GM23338 (cell line): ENCODE measurements around the gene PDE10A. TPM values are rescaled to one million over a fixed set of nuclear protein-coding genes. Genes with fewer than 3 reads are reported as not detected.

Source experiments
- ATAC-seq: fragments of 200-7000 bp; cut with Tn5 transposase; 3 replicates; pipeline ENCODE4 v1.9.1; 2020
- DNase-seq: peaks from one replicate; pipeline ENCODE4 v3.0.0-alpha.2; 2015; ENCODE audit warnings: low spot score
- H2AFZ ChIP-seq: fragments of 200-600 bp; sonication (generic); 2 replicates; pipeline ENCODE4 v1.8.0; 2016; ENCODE audit warnings: antibody characterized with exemption, mild to moderate bottlenecking, moderate library complexity
- H3F3A ChIP-seq: fragments of 200-600 bp; sonication (generic); replicated peaks from 2 replicates; pipeline ENCODE4 v1.8.0; 2017; ENCODE audit warnings: antibody characterized with exemption, mixed run types, low read depth
- H3K27ac ChIP-seq: fragments of 200-600 bp; sonication (generic); 2 replicates; pipeline ENCODE4 v1.6.1; 2016; ENCODE audit warnings: low read depth
- H3K27me3 ChIP-seq: fragments of 200-600 bp; sonication (generic); 2 replicates; pipeline ENCODE4 v1.8.0; 2016; ENCODE audit warnings: mild to moderate bottlenecking, mixed run types, moderate library complexity; ENCODE audit not compliant: insufficient read depth
- H3K36me3 ChIP-seq: fragments of 200-600 bp; sonication (generic); 2 replicates; pipeline ENCODE4 v1.8.0; 2016; ENCODE audit warnings: mild to moderate bottlenecking; ENCODE audit not compliant: insufficient read depth
- H3K4me1 ChIP-seq: fragments of 200-600 bp; sonication (generic); 2 replicates; pipeline ENCODE4 v1.8.0; 2016; ENCODE audit warnings: mild to moderate bottlenecking, moderate library complexity; ENCODE audit not compliant: insufficient read depth
- H3K4me2 ChIP-seq: fragments of 200-600 bp; sonication (generic); 2 replicates; pipeline ENCODE4 v1.7.1; 2017; ENCODE audit warnings: mixed run types
- H3K4me3 ChIP-seq: fragments of 200-600 bp; sonication (generic); 2 replicates; pipeline ENCODE4 v1.6.1; 2016; ENCODE audit warnings: mixed run types
- H3K79me2 ChIP-seq: fragments of 200-600 bp; sonication (generic); replicated peaks from 2 replicates; pipeline ENCODE4 v1.8.0; 2017; ENCODE audit warnings: mild to moderate bottlenecking; ENCODE audit not compliant: insufficient read depth
- H3K9me2 ChIP-seq: fragments of 200-600 bp; sonication (generic); 2 replicates; pipeline ENCODE4 v1.8.0; 2017; ENCODE audit not compliant: insufficient read depth
- H4K20me1 ChIP-seq: fragments of 200-600 bp; sonication (generic); replicated peaks from 2 replicates; pipeline ENCODE4 v1.8.0; 2017; ENCODE audit warnings: mild to moderate bottlenecking; ENCODE audit not compliant: insufficient read depth
- H3K27ac Mint-ChIP-seq: 2 replicates; pipeline ENCODE4 v1.8.0; 2020; ENCODE audit warnings: inconsistent platforms, mild to moderate bottlenecking, moderate library complexity, mixed read lengths
- H3K27me3 Mint-ChIP-seq: 3 replicates; pipeline ENCODE4 v1.8.0; 2022; ENCODE audit warnings: low read depth, mild to moderate bottlenecking, moderate library complexity, mixed read lengths, inconsistent platforms; ENCODE audit not compliant: insufficient read depth, poor library complexity
- H3K36me3 Mint-ChIP-seq: 3 replicates; pipeline ENCODE4 v1.8.0; 2021; ENCODE audit warnings: low read depth, mild to moderate bottlenecking, inconsistent platforms, moderate library complexity, mixed read lengths
- H3K4me1 Mint-ChIP-seq: 3 replicates; pipeline ENCODE4 v1.8.0; 2020; ENCODE audit warnings: mild to moderate bottlenecking, inconsistent platforms, mixed read lengths
- H3K4me3 Mint-ChIP-seq: 3 replicates; pipeline ENCODE4 v1.8.0; 2021; ENCODE audit warnings: moderate library complexity, mild to moderate bottlenecking, inconsistent platforms, mixed read lengths
- H3K9me3 Mint-ChIP-seq: 3 replicates; pipeline ENCODE4 v1.8.0; 2020; ENCODE audit warnings: moderate library complexity, mild to moderate bottlenecking, inconsistent platforms, mixed read lengths
- CREB1 ChIP-seq: fragments of 250-450 bp; sonication (Bioruptor Pico); IDR thresholded peaks from 2 replicates; pipeline ENCODE4 v1.5.0; 2020; ENCODE audit warnings: low read depth, mild to moderate bottlenecking, moderate library complexity
- EZH2 ChIP-seq: fragments of 200-600 bp; sonication (generic); IDR thresholded peaks from one replicate; pipeline ENCODE4 v1.8.0; 2017; ENCODE audit warnings: antibody characterized with exemption, mild to moderate bottlenecking, low read depth; ENCODE audit not compliant: unreplicated experiment
- EZH2phosphoT487 ChIP-seq: fragments of 200-600 bp; sonication (generic); IDR thresholded peaks from one replicate; pipeline ENCODE4 v1.8.1; 2018; ENCODE audit warnings: antibody characterized with exemption; ENCODE audit not compliant: unreplicated experiment
- JUNB ChIP-seq: IDR thresholded peaks from one replicate; pipeline ENCODE4 v1.6.1; 2016; ENCODE audit warnings: antibody characterized with exemption; ENCODE audit not compliant: unreplicated experiment
- NANOG ChIP-seq: IDR thresholded peaks from 2 replicates; pipeline ENCODE4 v1.6.1; 2016; ENCODE audit warnings: antibody characterized with exemption, borderline replicate concordance
- POLR2AphosphoS5 ChIP-seq: IDR thresholded peaks from 2 replicates; pipeline ENCODE4 v1.6.1; 2016; ENCODE audit warnings: antibody characterized with exemption, low read depth
- STAT1 ChIP-seq: IDR thresholded peaks from one replicate; pipeline ENCODE4 v1.6.1; 2016; ENCODE audit warnings: antibody characterized with exemption; ENCODE audit not compliant: unreplicated experiment
- ZNF114 ChIP-seq: fragments of 250-450 bp; sonication (Bioruptor Pico); IDR thresholded peaks from 2 replicates; pipeline ENCODE4 v1.5.0; 2020; ENCODE audit warnings: mild to moderate bottlenecking, moderate library complexity
- polyA plus RNA-seq: library from polyadenylated mRNA; unstranded; fragments of >200 nt; fragmentation: Nextera tagmentation; extraction: Ambion mirVana; gene quantifications from 2 replicates; pipeline ENCODE4 v1.2.1, GENCODE V29; 2016
- total RNA-seq: library from RNA; depleted of rRNA; stranded (reverse); fragments of >200 nt; shearing (Covaris generic); gene quantifications from 2 replicates; pipeline ENCODE4 v1.2.3, GENCODE V29; 2014
- TF ChIP-seq, protein P1 (sequence below): IDR thresholded peaks from 2 replicates; pipeline ENCODE4 v1.6.1; 2016; ENCODE audit warnings: antibody characterized with exemption
- TF ChIP-seq, protein P2 (sequence below), 2 experiments: fragments of 200-600 bp in 1 of 2; sonication (generic) in 1 of 2; conservative IDR thresholded peaks; 2 replicates each; pipeline versions ENCODE4 v1.5.1 to v1.6.1; 2016 to 2017; ENCODE audit warnings: antibody characterized with exemption in 2 of 2, low read depth in 2 of 2, mild to moderate bottlenecking in 2 of 2, moderate library complexity in 1 of 2
- TF ChIP-seq, protein P3 (sequence below): IDR thresholded peaks from one replicate; pipeline ENCODE4 v1.6.1; 2018; ENCODE audit warnings: antibody characterized with exemption; ENCODE audit not compliant: unreplicated experiment

PDE10A gene
- total and polyA plus RNA-seq, 2 experiments from 2014 or later = 0.50 to 3.9 TPM

DNA sequence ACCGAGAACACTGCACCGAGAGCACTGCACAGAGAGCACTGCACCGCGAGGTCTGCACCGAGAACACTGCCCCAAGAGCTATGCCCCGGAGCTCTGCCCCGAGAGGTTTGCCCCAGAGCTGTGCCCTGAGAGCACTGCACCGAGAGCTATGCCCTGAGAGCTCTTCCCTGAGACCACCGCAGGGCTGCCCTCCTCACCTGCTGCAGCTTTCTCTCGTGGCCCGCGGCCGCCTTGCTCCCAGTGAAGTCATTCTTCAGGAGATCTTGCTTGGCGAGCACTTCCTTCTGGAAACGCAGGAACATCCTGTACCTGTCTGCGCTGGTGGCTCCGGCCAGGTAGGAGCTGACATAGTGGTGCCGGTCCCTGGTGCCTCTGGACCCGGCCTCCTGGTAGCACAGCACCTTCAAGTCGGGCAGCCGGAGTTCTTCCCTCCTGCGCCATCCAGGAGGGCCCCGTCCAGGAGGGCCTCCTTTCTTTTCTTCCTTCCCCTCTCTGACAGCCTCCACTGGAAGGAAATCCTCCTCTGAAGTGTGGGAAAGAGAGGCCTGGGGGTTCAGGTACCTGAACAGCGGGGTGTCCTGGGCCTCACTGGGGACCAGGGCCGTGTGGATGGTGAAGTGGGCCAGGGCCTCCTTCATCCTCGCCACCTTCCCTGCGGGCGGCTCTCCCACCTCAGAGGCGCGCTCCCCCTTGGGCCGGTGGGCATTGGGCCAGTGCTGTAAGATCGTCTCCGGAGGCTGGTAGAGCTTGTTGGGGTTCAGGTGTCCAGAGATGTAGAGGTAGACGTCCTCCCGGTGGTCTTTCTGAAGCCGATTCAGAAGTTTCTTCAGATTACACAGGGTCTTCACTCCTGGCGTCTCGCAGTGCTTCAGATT lies 361.4 kb downstream of the PDE10A start:
- Histone ChIP-seq H3K79me2 (no peaks in the 10 kb centered on the region), H3K27me3 (no peaks in the 10 kb centered on the region), H4K20me1 (no peaks in the 10 kb centered on the region), H3K4me2 (no peak overlapping the region), H3K36me3 (no peaks in the 10 kb centered on the region), H3K27ac (no peak overlapping the region), H3F3A (no peaks in the 10 kb centered on the region), H2AFZ (no peak overlapping the region), H3K4me3 (no peak overlapping the region), H3K4me1 (no peaks in the 10 kb centered on the region), H3K9me2 (no peaks in the 10 kb centered on the region)
- H3K4me3 Mint-ChIP-seq = no peak overlapping the region
- ATAC-seq (no peak), DNase-seq (no peak)
- H3K4me1 Mint-ChIP-seq = no peaks in the 10 kb centered on the region
- no peak overlapping the region for H3K27ac Mint-ChIP-seq
- H3K9me3 Mint-ChIP-seq = no peaks in the 10 kb centered on the region
- no peaks in the 10 kb centered on the region for H3K27me3 Mint-ChIP-seq
- no peak for TF ChIP-seq NANOG
- TF ChIP-seq, protein P1, sequence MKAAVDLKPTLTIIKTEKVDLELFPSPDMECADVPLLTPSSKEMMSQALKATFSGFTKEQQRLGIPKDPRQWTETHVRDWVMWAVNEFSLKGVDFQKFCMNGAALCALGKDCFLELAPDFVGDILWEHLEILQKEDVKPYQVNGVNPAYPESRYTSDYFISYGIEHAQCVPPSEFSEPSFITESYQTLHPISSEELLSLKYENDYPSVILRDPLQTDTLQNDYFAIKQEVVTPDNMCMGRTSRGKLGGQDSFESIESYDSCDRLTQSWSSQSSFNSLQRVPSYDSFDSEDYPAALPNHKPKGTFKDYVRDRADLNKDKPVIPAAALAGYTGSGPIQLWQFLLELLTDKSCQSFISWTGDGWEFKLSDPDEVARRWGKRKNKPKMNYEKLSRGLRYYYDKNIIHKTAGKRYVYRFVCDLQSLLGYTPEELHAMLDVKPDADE = no peak
- no peak for TF ChIP-seq CREB1 (CRISPR knock-in tag)
- no peak for TF ChIP-seq EZH2
- no peak for TF ChIP-seq ZNF114 (CRISPR knock-in tag)
- TF ChIP-seq, protein P2, sequence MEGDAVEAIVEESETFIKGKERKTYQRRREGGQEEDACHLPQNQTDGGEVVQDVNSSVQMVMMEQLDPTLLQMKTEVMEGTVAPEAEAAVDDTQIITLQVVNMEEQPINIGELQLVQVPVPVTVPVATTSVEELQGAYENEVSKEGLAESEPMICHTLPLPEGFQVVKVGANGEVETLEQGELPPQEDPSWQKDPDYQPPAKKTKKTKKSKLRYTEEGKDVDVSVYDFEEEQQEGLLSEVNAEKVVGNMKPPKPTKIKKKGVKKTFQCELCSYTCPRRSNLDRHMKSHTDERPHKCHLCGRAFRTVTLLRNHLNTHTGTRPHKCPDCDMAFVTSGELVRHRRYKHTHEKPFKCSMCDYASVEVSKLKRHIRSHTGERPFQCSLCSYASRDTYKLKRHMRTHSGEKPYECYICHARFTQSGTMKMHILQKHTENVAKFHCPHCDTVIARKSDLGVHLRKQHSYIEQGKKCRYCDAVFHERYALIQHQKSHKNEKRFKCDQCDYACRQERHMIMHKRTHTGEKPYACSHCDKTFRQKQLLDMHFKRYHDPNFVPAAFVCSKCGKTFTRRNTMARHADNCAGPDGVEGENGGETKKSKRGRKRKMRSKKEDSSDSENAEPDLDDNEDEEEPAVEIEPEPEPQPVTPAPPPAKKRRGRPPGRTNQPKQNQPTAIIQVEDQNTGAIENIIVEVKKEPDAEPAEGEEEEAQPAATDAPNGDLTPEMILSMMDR (conservative IDR thresholded peaks at IDR 0.05; ENCODE audit: low read depth in 2 of 2) = no peak
- TF ChIP-seq STAT1 = no peak
- no peak for TF ChIP-seq POLR2AphosphoS5
- TF ChIP-seq EZH2phosphoT487 = no peak
- TF ChIP-seq, protein P3, sequence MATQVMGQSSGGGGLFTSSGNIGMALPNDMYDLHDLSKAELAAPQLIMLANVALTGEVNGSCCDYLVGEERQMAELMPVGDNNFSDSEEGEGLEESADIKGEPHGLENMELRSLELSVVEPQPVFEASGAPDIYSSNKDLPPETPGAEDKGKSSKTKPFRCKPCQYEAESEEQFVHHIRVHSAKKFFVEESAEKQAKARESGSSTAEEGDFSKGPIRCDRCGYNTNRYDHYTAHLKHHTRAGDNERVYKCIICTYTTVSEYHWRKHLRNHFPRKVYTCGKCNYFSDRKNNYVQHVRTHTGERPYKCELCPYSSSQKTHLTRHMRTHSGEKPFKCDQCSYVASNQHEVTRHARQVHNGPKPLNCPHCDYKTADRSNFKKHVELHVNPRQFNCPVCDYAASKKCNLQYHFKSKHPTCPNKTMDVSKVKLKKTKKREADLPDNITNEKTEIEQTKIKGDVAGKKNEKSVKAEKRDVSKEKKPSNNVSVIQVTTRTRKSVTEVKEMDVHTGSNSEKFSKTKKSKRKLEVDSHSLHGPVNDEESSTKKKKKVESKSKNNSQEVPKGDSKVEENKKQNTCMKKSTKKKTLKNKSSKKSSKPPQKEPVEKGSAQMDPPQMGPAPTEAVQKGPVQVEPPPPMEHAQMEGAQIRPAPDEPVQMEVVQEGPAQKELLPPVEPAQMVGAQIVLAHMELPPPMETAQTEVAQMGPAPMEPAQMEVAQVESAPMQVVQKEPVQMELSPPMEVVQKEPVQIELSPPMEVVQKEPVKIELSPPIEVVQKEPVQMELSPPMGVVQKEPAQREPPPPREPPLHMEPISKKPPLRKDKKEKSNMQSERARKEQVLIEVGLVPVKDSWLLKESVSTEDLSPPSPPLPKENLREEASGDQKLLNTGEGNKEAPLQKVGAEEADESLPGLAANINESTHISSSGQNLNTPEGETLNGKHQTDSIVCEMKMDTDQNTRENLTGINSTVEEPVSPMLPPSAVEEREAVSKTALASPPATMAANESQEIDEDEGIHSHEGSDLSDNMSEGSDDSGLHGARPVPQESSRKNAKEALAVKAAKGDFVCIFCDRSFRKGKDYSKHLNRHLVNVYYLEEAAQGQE = no peak
- no peak for TF ChIP-seq JUNB
- no peaks in the 10 kb centered on the region for H3K36me3 Mint-ChIP-seq
